ENCODE measurements around the gene ZNF358. TPM values are rescaled to one million over a fixed set of nuclear protein-coding genes. Genes with fewer than 3 reads are reported as not detected.

Gene ZNF358
- total RNA-seq, 1 donor from 2014 or later: 56.9 TPM

DNA sequence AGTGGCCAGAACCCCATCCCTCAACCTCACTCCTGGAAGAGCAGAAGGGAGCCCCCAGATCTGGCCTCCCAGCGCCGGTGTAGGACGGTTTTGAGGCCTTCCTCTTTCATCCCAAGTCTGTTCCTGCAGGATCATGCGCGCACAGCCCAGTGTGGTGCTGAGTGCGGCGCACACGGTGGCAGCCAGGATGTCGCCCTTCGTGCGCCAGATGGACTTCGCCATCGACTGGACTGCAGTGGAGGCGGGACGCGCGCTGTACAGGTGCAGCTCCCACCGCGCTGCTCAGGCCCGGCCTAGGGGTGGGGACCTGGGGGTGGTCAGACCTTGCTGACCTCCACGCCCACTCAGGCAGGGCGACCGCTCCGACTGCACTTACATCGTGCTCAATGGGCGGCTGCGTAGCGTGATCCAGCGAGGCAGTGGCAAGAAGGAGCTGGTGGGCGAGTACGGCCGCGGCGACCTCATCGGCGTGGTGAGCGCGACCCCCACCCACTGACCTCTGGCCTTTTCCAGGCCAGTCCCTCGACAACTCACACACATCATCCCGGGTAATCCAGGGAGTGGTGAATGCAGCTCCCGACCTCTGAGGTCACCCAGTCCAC is 34.4 kb downstream of the ZNF358 start:
- intact Hi-C loops (cut with DNase I): no loop called here
- DNase-seq (peak; percentile 68), ATAC-seq (no peak)
- H3K9me3 ChIP-seq: no peaks in the 10 kb centered on the region
- no peak overlapping the region for H3K27ac ChIP-seq
- TF ChIP-seq, protein P1, sequence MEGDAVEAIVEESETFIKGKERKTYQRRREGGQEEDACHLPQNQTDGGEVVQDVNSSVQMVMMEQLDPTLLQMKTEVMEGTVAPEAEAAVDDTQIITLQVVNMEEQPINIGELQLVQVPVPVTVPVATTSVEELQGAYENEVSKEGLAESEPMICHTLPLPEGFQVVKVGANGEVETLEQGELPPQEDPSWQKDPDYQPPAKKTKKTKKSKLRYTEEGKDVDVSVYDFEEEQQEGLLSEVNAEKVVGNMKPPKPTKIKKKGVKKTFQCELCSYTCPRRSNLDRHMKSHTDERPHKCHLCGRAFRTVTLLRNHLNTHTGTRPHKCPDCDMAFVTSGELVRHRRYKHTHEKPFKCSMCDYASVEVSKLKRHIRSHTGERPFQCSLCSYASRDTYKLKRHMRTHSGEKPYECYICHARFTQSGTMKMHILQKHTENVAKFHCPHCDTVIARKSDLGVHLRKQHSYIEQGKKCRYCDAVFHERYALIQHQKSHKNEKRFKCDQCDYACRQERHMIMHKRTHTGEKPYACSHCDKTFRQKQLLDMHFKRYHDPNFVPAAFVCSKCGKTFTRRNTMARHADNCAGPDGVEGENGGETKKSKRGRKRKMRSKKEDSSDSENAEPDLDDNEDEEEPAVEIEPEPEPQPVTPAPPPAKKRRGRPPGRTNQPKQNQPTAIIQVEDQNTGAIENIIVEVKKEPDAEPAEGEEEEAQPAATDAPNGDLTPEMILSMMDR (IDR thresholded peaks at IDR 0.05): no peak
- no peaks in the 10 kb centered on the region for H3K4me1 ChIP-seq
- H3K36me3 ChIP-seq: peaks cover 51% of the 10 kb centered on the region
- H3K4me3 ChIP-seq: no peak overlapping the region
- no peaks in the 10 kb centered on the region for H3K27me3 ChIP-seq

DNA sequence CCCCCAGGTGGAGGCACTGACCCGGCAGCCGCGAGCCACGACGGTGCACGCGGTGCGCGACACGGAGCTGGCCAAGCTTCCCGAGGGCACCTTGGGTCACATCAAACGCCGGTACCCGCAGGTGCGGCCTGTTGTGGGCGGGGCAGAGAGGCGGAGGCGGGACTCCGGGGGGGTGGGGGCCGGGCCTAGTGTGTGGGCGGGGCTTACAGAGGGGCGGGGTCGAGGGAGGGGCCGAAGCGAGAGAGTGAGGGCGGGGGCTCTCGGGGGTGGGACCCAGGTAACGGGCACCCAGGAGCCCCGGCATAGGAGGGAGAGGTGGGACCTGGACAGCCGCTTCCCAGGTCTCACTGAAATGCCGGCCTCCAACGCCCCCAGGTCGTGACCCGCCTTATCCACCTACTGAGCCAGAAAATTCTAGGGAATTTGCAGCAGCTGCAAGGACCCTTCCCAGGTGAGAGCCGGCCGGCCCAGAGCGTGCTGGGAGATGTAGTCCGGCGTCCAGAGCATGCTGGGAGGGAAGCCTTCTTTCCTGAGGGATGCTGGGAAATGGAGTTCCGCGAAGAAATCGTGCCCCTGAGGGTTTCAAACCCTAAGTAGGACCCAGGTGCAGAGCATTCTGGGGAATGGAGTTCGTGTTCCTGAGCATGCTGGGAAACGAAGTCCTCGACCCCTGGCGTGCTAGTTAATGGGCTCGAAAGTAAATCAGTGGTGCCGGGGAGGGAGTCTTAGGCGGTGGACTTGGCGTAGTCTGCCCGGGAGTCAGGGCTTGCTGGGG is 35.3 kb downstream of the ZNF358 start:
- TF ChIP-seq, protein P1 (IDR thresholded peaks at IDR 0.05): no peak
- no peaks in the 10 kb centered on the region for H3K4me1 ChIP-seq
- no peak overlapping the region for H3K27ac ChIP-seq
- no peak overlapping the region for H3K4me3 ChIP-seq
- intact Hi-C loops (cut with DNase I): no loop called here
- H3K36me3 ChIP-seq: peaks cover 52% of the 10 kb centered on the region
- no peaks in the 10 kb centered on the region for H3K9me3 ChIP-seq
- H3K27me3 ChIP-seq: no peaks in the 10 kb centered on the region
- DNase-seq (peak; percentile 92), ATAC-seq (peak; percentile 89)

DNA sequence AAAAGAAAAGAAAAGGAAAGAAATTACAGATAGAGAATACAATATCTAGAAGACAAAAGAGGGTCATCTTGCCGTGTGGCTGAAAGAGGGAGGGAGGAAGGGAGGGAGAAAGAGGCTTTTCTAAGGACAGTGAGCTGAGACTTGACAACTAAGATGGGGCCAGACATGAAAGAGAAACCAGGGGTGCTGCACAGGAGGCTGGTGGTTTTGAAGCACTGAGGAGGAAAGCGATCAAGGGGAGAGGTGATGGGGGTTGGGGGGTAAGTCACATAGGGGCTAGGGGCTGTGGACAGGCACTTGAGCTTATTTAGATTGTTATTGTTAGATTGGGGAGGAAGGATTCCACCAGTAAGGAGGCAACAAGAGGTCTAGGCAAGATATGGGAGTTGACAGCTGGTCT is 36.9 kb downstream of the ZNF358 start:
- no peaks in the 10 kb centered on the region for H3K9me3 ChIP-seq
- ATAC-seq (no peak), DNase-seq (no peak)
- H3K27ac ChIP-seq: no peak overlapping the region
- intact Hi-C loops (cut with DNase I): no loop called here
- H3K4me1 ChIP-seq: no peaks in the 10 kb centered on the region
- TF ChIP-seq, protein P1 (IDR thresholded peaks at IDR 0.05): no peak
- no peak overlapping the region for H3K4me3 ChIP-seq
- H3K36me3 ChIP-seq: peaks cover 67% of the 10 kb centered on the region
- no peaks in the 10 kb centered on the region for H3K27me3 ChIP-seq

DNA sequence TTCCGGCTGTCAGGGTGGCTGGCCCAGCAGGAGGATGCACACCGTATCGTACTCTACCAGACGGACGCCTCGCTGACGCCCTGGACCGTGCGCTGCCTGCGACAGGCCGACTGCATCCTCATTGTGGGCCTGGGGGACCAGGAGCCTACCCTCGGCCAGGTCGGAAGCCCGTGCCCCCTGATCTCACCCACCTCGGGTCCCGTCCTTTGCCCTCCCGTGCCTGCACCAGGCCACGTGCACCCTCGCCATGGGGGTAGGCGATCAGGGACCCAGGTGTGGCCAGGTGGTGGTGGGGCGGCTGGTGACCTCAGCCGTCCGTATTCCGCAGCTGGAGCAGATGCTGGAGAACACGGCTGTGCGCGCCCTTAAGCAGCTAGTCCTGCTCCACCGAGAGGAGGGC is 38.7 kb downstream of the ZNF358 start:
- Histone ChIP-seq H3K9me3 (no peaks in the 10 kb centered on the region), H3K4me1 (no peaks in the 10 kb centered on the region), H3K27ac (no peak overlapping the region), H3K4me3 (no peak overlapping the region), H3K36me3 (peaks cover 84% of the 10 kb centered on the region), H3K27me3 (no peaks in the 10 kb centered on the region)
- DNase-seq (no peak), ATAC-seq (no peak)
- intact Hi-C loops (cut with DNase I): no loop called here
- TF ChIP-seq, protein P1 (IDR thresholded peaks at IDR 0.05): no peak

DNA sequence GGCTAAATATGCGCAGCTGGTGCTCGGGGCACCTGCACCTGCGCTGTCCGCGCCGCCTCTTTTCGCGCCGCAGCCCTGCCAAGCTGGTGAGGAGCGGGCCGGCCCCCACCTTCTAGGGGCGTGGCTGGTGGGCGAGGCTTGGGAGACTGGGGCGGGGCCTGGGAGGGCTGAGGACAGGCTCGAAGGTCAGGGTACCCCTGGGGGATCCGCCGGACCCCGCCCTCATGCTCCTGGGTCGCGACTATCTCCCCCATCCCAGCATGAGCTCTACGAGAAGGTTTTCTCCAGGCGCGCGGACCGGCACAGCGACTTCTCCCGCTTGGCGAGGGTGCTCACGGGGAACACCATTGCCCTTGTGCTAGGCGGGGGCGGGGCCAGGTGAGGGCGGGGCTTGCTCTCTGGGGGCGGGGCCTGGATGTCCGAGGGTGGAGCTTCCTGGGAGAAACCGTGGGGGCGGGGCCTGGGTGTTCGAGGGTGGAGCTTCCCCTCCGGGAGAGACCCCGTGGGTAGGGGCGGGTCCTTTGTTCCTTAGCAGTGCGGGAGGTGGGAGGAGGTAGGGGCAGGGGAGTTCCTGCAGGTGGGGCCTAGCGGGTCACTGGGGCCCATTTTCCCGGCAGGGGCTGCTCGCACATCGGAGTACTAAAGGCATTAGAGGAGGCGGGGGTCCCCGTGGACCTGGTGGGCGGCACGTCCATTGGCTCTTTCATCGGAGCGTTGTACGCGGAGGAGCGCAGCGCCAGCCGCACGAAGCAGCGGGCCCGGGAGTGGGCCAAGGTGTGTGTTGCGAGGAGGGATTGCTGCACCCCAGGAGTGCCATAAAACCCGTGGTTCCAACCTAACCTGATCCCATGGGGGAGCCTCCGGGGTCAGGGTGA is 39.3 kb downstream of the ZNF358 start:
- H3K4me1 ChIP-seq: no peaks in the 10 kb centered on the region
- H3K9me3 ChIP-seq: no peaks in the 10 kb centered on the region
- intact Hi-C loops (cut with DNase I): no loop called here
- ATAC-seq: peak; percentile 21
- no peak overlapping the region for H3K27ac ChIP-seq
- no peak overlapping the region for H3K4me3 ChIP-seq
- peaks cover 84% of the 10 kb centered on the region for H3K36me3 ChIP-seq
- DNase-seq: peak; percentile 74
- no peaks in the 10 kb centered on the region for H3K27me3 ChIP-seq
- TF ChIP-seq, protein P1 (IDR thresholded peaks at IDR 0.05): no peak
